HCT116 (cell line): ENCODE measurements around the gene DTNB.

ENCODE experiments used
- CBX3 ChIP-seq: IDR thresholded peaks from 2 replicates; pipeline ENCODE4 v1.6.1; 2012; ENCODE audit warnings: low read depth
- CEBPB ChIP-seq: IDR thresholded peaks from 2 replicates; pipeline ENCODE4 v1.6.1; 2012; ENCODE audit warnings: low read depth
- EGR1 ChIP-seq: IDR thresholded peaks from 2 replicates; pipeline ENCODE4 v1.6.1; 2012; ENCODE audit warnings: low read depth
- EZH2 ChIP-seq: fragments of 200-600 bp; sonication (generic); IDR thresholded peaks from 2 replicates; pipeline ENCODE4 v1.6.1; 2017; ENCODE audit warnings: antibody characterized with exemption, mixed run types
- EZH2phosphoT487 ChIP-seq: fragments of 200-600 bp; IDR thresholded peaks from 2 replicates; pipeline ENCODE4 v1.6.1; 2018; ENCODE audit warnings: antibody characterized with exemption, borderline replicate concordance
- POLR2A ChIP-seq: IDR thresholded peaks from 2 replicates; pipeline ENCODE4 v1.7.0; 2011; ENCODE audit warnings: borderline replicate concordance; ENCODE audit not compliant: insufficient read depth, insufficient read length; ENCODE audit errors: extremely low read depth
- POLR2AphosphoS5 ChIP-seq: IDR thresholded peaks from 2 replicates; pipeline ENCODE4 v1.6.1; 2011; ENCODE audit warnings: mild to moderate bottlenecking, low read depth, low read length, moderate library complexity
- SP1 ChIP-seq: IDR thresholded peaks from 2 replicates; pipeline ENCODE4 v1.6.1; 2012; ENCODE audit warnings: low read depth
- ZNF274 ChIP-seq: fragments of 200-500 bp; sonication (Bioruptor generic); IDR thresholded peaks from 2 replicates; pipeline ENCODE4 v1.6.1; 2014; ENCODE audit warnings: mild to moderate bottlenecking, low read depth, low read length, inconsistent platforms
- TF ChIP-seq, protein P1 (sequence below), 3 experiments: fragments of 200-600 bp in 1 of 3; sonication (generic) in 1 of 3; IDR thresholded peaks in 2 of 3; conservative IDR thresholded peaks in 1 of 3; 2 replicates each; pipeline ENCODE4 v1.5.1; 2012 to 2017; ENCODE audit warnings: low read depth in 2 of 3, low read length in 2 of 3, antibody characterized with exemption in 1 of 3, borderline replicate concordance in 1 of 3, control low read depth in 1 of 3, mild to moderate bottlenecking in 1 of 3, mixed read lengths in 1 of 3, mixed run types in 1 of 3, moderate library complexity in 1 of 3; ENCODE audit not compliant: insufficient read depth in 1 of 3
- TF ChIP-seq, protein P2 (sequence below): IDR thresholded peaks from 2 replicates; pipeline ENCODE4 v1.6.1; 2012; ENCODE audit warnings: low read depth

DNA sequence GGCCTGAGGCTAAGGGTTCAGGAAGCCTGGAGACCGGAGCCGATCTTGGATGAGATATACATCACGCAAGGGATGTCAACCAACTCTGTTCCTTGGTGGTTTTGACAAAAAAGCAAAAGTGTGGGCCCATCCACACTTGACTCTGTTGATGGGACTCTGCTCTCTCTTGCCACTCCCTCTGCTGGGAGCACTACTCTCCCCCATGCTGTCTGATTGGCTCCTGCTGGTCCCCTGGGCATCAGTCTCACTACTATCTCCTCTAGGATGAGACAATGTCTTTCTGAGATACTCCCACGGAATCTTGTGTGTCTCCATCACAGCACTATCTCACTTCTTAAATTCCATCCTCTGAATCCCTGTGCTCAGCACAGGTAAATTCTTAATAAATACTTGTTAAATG lies 274.8 kb downstream of the DTNB start:
- TF ChIP-seq, protein P1, sequence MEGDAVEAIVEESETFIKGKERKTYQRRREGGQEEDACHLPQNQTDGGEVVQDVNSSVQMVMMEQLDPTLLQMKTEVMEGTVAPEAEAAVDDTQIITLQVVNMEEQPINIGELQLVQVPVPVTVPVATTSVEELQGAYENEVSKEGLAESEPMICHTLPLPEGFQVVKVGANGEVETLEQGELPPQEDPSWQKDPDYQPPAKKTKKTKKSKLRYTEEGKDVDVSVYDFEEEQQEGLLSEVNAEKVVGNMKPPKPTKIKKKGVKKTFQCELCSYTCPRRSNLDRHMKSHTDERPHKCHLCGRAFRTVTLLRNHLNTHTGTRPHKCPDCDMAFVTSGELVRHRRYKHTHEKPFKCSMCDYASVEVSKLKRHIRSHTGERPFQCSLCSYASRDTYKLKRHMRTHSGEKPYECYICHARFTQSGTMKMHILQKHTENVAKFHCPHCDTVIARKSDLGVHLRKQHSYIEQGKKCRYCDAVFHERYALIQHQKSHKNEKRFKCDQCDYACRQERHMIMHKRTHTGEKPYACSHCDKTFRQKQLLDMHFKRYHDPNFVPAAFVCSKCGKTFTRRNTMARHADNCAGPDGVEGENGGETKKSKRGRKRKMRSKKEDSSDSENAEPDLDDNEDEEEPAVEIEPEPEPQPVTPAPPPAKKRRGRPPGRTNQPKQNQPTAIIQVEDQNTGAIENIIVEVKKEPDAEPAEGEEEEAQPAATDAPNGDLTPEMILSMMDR (IDR thresholded peaks at IDR 0.05 in 2 of 3, conservative IDR thresholded peaks at IDR 0.05 in 1 of 3; ENCODE audit: borderline replicate concordance in 1 of 3, insufficient read depth in 1 of 3, low read depth in 2 of 3, low read length in 2 of 3), result no peak
- TF ChIP-seq CEBPB (no peak), ZNF274 (no peak), POLR2A (no peak), POLR2AphosphoS5 (no peak), EZH2phosphoT487 (no peak), EGR1 (no peak), EZH2 (no peak), CBX3 (no peak), SP1 (no peak)
- TF ChIP-seq, protein P2, sequence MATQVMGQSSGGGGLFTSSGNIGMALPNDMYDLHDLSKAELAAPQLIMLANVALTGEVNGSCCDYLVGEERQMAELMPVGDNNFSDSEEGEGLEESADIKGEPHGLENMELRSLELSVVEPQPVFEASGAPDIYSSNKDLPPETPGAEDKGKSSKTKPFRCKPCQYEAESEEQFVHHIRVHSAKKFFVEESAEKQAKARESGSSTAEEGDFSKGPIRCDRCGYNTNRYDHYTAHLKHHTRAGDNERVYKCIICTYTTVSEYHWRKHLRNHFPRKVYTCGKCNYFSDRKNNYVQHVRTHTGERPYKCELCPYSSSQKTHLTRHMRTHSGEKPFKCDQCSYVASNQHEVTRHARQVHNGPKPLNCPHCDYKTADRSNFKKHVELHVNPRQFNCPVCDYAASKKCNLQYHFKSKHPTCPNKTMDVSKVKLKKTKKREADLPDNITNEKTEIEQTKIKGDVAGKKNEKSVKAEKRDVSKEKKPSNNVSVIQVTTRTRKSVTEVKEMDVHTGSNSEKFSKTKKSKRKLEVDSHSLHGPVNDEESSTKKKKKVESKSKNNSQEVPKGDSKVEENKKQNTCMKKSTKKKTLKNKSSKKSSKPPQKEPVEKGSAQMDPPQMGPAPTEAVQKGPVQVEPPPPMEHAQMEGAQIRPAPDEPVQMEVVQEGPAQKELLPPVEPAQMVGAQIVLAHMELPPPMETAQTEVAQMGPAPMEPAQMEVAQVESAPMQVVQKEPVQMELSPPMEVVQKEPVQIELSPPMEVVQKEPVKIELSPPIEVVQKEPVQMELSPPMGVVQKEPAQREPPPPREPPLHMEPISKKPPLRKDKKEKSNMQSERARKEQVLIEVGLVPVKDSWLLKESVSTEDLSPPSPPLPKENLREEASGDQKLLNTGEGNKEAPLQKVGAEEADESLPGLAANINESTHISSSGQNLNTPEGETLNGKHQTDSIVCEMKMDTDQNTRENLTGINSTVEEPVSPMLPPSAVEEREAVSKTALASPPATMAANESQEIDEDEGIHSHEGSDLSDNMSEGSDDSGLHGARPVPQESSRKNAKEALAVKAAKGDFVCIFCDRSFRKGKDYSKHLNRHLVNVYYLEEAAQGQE, result no peak
